Activated CD8-positive, alpha-beta memory T cell treated with anti-CD3 and anti-CD28 coated beads, Interleukin-2, amount 50 U/mL, for 1 hour (primary cell): ENCODE measurements around the gene TMPRSS13.
"Not testable (repeated sequence)": the region's sequence is repeated elsewhere in the genome, so short reads cannot be mapped to it uniquely, and the experiment has no call there.

Experiments
- DNase-seq: peaks from one replicate; pipeline ENCODE4 v3.0.0-alpha.2; 2020; ENCODE audit errors: extremely low read depth

The TMPRSS13 gene

GRCh38 chr11:117930668-117931330 lies 1.6 kb upstream of the TMPRSS13 start:
- DNase-seq = no peak

- DNase-seq = no peak
These were observed 841 bp upstream of the TMPRSS13 start for GRCh38 chr11:117929916-117930570.

GRCh38 chr11:117928446-117929141 lies 608 bp downstream of the TMPRSS13 start:
- DNase-seq = no peak

GRCh38 chr11:117927926-117928325 lies 1.3 kb downstream of the TMPRSS13 start:
- DNase-seq = no peak

GRCh38 chr11:117926166-117926565 lies 3.0 kb downstream of the TMPRSS13 start:
- DNase-seq = not testable (repeated sequence)

- DNase-seq = no peak
These were observed 3.8 kb downstream of the TMPRSS13 start for GRCh38 chr11:117925198-117925925.

GRCh38 chr11:117924631-117925170 lies 4.5 kb downstream of the TMPRSS13 start:
- no peak for DNase-seq

- no peak for DNase-seq
These were observed 5.4 kb downstream of the TMPRSS13 start for GRCh38 chr11:117923773-117924172.

- no peak for DNase-seq
These were observed 5.9 kb downstream of the TMPRSS13 start for GRCh38 chr11:117923275-117923674.

- DNase-seq = no peak
These were observed 7.3 kb downstream of the TMPRSS13 start for GRCh38 chr11:117921893-117922292.

- no peak for DNase-seq
These were observed 7.7 kb downstream of the TMPRSS13 start for GRCh38 chr11:117921456-117921855.

GRCh38 chr11:117919781-117920221 lies 9.4 kb downstream of the TMPRSS13 start:
- no peak for DNase-seq

GRCh38 chr11:117919341-117919740 lies 9.9 kb downstream of the TMPRSS13 start:
- DNase-seq = no peak

GRCh38 chr11:117918366-117919255 lies 10.6 kb downstream of the TMPRSS13 start:
- DNase-seq = no peak

- no peak for DNase-seq
These were observed 11.5 kb downstream of the TMPRSS13 start for GRCh38 chr11:117917591-117918151.

GRCh38 chr11:117916956-117917355 lies 12.2 kb downstream of the TMPRSS13 start:
- no peak for DNase-seq

- no peak for DNase-seq
These were observed 13.4 kb downstream of the TMPRSS13 start for GRCh38 chr11:117915672-117916235.

- DNase-seq = no peak
These were observed 14.1 kb downstream of the TMPRSS13 start for GRCh38 chr11:117914991-117915618.

- DNase-seq = no peak
These were observed 14.8 kb downstream of the TMPRSS13 start for GRCh38 chr11:117914398-117914761.
